ENCODE results near the gene ZMYND8. TPM values are rescaled to one million over a fixed set of nuclear protein-coding genes. Genes with fewer than 3 reads are reported as not detected.
A peak's percentile ranks its signal among the peaks of the same experiment; 100 is the strongest.

ZMYND8 gene
- total RNA-seq, 1 experiment from 2014 or later: 50.7 TPM

DNA sequence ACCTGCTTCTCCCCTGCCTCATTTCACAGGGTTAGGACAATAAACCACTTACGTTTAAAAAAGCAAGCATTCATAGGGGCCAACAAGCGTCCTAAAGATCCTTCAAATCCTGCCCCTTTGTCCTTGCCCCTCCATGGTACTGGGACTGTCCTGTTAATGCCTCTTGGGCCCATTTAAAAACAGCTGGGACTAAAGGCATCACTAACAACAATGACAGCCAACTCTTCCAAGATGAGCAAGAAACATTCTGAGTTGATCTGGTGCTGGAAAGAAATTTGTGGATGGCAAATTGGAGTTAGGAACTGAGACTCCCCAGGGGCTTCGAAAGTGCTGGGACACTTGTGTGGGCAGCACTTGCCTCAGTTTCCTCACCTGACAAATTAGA is 93.4 kb downstream of the ZMYND8 start:
- CTCF ChIA-PET: interaction anchor here (1.1 kb wide), 1 partner anchor 121 kb away, joined by 3 read pairs; no protein-coding TSS in a partner anchor
- POLR2A ChIA-PET: no interaction called here
- no peak for DNase-seq (ENCODE audit: low read depth, low spot score)
- Histone ChIP-seq H3K36me3 (ENCODE audit: control insufficient read depth, insufficient read depth, low read length) (peaks cover 3% of the 10 kb centered on the region; the same call in 1 of the 2 replicates), H3K9me3 (ENCODE audit: control insufficient read depth, insufficient read depth, low read depth, low read length) (no peaks in the 10 kb centered on the region), H3K4me1 (ENCODE audit: control insufficient read depth, insufficient read depth, low read length) (0 out of 2 replicates have a peak, but pooled peaks cover 4% of the 10 kb centered on the region), H3K4me3 (ENCODE audit: low read depth in 2 of 2, low read length in 2 of 2) (no peak overlapping the region), H3K27me3 (ENCODE audit: control insufficient read depth, insufficient read depth, low read length) (no peaks in the 10 kb centered on the region), H3K27ac (ENCODE audit: low read length) (peak overlapping the region; percentile 45; the same call in 1 of the 2 replicates)
- BruUV-seq (replicated peaks): no TSS peak
- TF ChIP-seq, protein P1, sequence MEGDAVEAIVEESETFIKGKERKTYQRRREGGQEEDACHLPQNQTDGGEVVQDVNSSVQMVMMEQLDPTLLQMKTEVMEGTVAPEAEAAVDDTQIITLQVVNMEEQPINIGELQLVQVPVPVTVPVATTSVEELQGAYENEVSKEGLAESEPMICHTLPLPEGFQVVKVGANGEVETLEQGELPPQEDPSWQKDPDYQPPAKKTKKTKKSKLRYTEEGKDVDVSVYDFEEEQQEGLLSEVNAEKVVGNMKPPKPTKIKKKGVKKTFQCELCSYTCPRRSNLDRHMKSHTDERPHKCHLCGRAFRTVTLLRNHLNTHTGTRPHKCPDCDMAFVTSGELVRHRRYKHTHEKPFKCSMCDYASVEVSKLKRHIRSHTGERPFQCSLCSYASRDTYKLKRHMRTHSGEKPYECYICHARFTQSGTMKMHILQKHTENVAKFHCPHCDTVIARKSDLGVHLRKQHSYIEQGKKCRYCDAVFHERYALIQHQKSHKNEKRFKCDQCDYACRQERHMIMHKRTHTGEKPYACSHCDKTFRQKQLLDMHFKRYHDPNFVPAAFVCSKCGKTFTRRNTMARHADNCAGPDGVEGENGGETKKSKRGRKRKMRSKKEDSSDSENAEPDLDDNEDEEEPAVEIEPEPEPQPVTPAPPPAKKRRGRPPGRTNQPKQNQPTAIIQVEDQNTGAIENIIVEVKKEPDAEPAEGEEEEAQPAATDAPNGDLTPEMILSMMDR (IDR thresholded peaks at IDR 0.05): no peak
- no peak for TF ChIP-seq POLR2AphosphoS5 (IDR thresholded peaks at IDR 0.05; ENCODE audit: low read depth, low read length)
- intact Hi-C loops (cut with micrococcal nuclease; ENCODE audit: unreplicated experiment) (no loop called here), in situ Hi-C loops (cut with HindIII; ENCODE audit: low pct_unique_long_range_greater_than_20kb, low sequenced_read_pairs) (no loop called here)
- ATAC-seq: no peak

DNA sequence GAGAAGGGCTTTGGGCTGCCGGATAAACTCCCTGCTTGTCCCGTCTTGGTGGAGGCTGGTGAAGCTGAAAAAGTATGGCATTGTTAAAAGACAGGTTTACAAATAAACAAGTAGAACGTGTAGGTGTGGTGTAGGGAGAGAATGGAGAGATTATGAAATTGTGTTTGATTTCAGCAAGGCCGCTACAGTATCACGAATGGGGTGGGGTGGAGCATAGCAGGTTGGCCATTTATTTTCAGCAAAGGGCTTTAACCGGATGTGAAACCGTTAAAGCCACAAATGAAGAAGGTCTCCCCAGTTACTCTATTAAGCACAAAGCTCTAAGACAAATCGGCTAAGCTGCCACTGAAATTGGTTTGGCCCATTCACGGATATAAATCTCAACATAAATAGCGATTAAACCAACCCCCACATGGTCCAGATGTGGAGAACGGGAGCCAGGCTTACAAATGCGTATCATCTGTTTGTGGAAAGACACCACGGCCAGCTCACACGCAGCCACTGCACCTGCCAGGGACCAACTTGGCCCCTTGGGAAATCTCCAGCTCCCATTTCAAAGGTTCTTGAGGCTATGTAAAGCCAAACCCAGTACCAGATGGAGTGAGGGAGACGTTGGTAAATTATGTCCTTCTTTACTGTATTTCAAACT is 94.0 kb downstream of the ZMYND8 start:
- ATAC-seq: no peak
- 0 out of 2 replicates have a peak, but pooled peaks cover 4% of the 10 kb centered on the region for H3K4me1 ChIP-seq (ENCODE audit: control insufficient read depth, insufficient read depth, low read length)
- H3K27me3 ChIP-seq (ENCODE audit: control insufficient read depth, insufficient read depth, low read length): no peaks in the 10 kb centered on the region
- H3K4me3 ChIP-seq (ENCODE audit: low read depth in 2 of 2, low read length in 2 of 2): no peak overlapping the region
- DNase-seq (ENCODE audit: low read depth, low spot score): no peak
- TF ChIP-seq, protein P2, sequence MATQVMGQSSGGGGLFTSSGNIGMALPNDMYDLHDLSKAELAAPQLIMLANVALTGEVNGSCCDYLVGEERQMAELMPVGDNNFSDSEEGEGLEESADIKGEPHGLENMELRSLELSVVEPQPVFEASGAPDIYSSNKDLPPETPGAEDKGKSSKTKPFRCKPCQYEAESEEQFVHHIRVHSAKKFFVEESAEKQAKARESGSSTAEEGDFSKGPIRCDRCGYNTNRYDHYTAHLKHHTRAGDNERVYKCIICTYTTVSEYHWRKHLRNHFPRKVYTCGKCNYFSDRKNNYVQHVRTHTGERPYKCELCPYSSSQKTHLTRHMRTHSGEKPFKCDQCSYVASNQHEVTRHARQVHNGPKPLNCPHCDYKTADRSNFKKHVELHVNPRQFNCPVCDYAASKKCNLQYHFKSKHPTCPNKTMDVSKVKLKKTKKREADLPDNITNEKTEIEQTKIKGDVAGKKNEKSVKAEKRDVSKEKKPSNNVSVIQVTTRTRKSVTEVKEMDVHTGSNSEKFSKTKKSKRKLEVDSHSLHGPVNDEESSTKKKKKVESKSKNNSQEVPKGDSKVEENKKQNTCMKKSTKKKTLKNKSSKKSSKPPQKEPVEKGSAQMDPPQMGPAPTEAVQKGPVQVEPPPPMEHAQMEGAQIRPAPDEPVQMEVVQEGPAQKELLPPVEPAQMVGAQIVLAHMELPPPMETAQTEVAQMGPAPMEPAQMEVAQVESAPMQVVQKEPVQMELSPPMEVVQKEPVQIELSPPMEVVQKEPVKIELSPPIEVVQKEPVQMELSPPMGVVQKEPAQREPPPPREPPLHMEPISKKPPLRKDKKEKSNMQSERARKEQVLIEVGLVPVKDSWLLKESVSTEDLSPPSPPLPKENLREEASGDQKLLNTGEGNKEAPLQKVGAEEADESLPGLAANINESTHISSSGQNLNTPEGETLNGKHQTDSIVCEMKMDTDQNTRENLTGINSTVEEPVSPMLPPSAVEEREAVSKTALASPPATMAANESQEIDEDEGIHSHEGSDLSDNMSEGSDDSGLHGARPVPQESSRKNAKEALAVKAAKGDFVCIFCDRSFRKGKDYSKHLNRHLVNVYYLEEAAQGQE (IDR thresholded peaks at IDR 0.05; ENCODE audit: insufficient read depth in 1 of 2, low read depth in 2 of 2, low read length in 1 of 2): no peak
- TF ChIP-seq POLR2AphosphoS5 (IDR thresholded peaks at IDR 0.05; ENCODE audit: low read depth, low read length) (no peak), SIN3A (IDR thresholded peaks at IDR 0.05; ENCODE audit: borderline replicate concordance, insufficient read depth, low read depth, low read length) (no peak), TCF7L2 (IDR thresholded peaks at IDR 0.05; ENCODE audit: low read depth, low read length) (no peak)
- TF ChIP-seq, protein P1 (IDR thresholded peaks at IDR 0.05): no peak
- intact Hi-C loops (cut with micrococcal nuclease; ENCODE audit: unreplicated experiment) (no loop called here), in situ Hi-C loops (cut with HindIII; ENCODE audit: low pct_unique_long_range_greater_than_20kb, low sequenced_read_pairs) (no loop called here)
- peaks cover 3% of the 10 kb centered on the region; the same call in 1 of the 2 replicates for H3K36me3 ChIP-seq (ENCODE audit: control insufficient read depth, insufficient read depth, low read length)
- H3K27ac ChIP-seq (ENCODE audit: low read length): peak overlapping the region; percentile 45; the same call in 1 of the 2 replicates
- ChIA-PET CTCF (no interaction called here), POLR2A (interaction anchor here (0.6 kb wide), 1 partner anchor 115 kb away, joined by 12 read pairs; no protein-coding TSS in a partner anchor)
- no peaks in the 10 kb centered on the region for H3K9me3 ChIP-seq (ENCODE audit: control insufficient read depth, insufficient read depth, low read depth, low read length)
- BruUV-seq (replicated peaks): no TSS peak

All from Panc1 (cell line).